Measurements from ENCODE around the gene SNRNP35. TPM values are rescaled to one million over a fixed set of nuclear protein-coding genes. Genes with fewer than 3 reads are reported as not detected.
A peak's percentile ranks its signal among the peaks of the same experiment; 100 is the strongest.
"Not testable (repeated sequence)": the region's sequence is repeated elsewhere in the genome, so short reads cannot be mapped to it uniquely, and the experiment has no call there.

SNRNP35 gene
- total RNA-seq, 1 donor from 2014 or later: 5.9 TPM

DNA sequence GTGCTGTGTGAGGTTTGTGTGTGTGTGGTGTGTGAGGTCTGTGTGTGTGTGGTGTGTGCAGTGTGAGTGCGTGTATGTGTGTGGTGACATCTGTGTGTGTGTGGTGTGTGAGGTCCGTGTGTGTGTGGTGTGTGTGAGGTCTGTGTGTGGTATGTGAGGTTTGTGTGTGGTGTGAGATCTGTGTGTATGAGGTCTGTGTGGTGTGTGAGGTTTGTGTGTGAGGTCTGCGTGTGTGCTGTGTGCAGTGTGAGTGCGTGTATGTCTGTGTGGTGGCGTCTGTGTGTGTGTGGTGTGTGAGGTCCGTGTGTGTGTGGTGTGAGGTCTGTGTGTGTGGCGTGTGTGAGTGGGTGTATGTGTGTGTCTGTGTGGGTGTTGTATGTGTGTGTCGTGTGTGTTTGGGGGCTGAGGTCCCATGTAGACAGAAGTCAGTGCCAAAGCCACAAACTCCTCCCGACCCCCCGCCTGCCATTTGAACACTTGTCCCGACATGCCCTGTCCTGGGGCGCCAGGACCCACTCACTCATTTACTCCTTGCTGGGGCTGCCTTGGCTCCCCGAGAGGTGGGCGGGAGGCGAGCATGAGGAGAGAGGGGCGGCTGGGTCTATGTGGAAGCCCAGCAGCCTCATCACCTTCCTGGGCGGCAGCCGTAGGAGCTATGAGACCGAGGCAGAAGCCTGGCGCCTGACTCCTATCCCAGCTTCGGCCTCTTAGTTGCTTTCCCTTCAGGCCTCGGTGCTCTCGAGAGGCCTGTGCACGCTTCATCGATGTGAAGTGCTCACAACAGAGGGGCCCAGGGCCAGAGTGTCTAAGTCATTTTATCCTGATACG lies 55.1 kb downstream of the SNRNP35 start:
- H3K27me3 ChIP-seq: no peaks in the 10 kb centered on the region
- TF ChIP-seq CTCF (IDR thresholded peaks at IDR 0.05): no peak
- H3K36me3 ChIP-seq: peaks cover 27 to 46% of the 10 kb centered on the region in 2 donors
- DNase-seq (ENCODE audit: low spot score in 2 of 2): no peak
- intact Hi-C loops (cut with DNase I): no loop called here
- H3K4me1 ChIP-seq: no peaks in the 10 kb centered on the region
- no peak overlapping the region for H3K27ac ChIP-seq
- H3K9me3 ChIP-seq: no peaks in the 10 kb centered on the region
- H3K4me3 ChIP-seq: no peak overlapping the region

GRCh38 chr12:123513805-123514204 lies 55.9 kb downstream of the SNRNP35 start:
- peaks cover 0 to 3% of the 10 kb centered on the region in 2 donors for H3K4me1 ChIP-seq
- no peak overlapping the region for H3K27ac ChIP-seq
- no peak for DNase-seq (ENCODE audit: low spot score in 2 of 2)
- no peak overlapping the region for H3K4me3 ChIP-seq
- intact Hi-C loops (cut with DNase I): no loop called here
- no peaks in the 10 kb centered on the region for H3K9me3 ChIP-seq
- TF ChIP-seq CTCF (IDR thresholded peaks at IDR 0.05): no peak
- H3K27me3 ChIP-seq: no peaks in the 10 kb centered on the region
- H3K36me3 ChIP-seq: peaks cover 29 to 49% of the 10 kb centered on the region in 2 donors

GRCh38 chr12:123514582-123515221 lies 56.8 kb downstream of the SNRNP35 start:
- intact Hi-C loops (cut with DNase I): loop anchor here (5.0 kb wide), 2 partner anchors 57 to 127 kb away; partner anchors contain the start of gene SNRNP35
- H3K27ac ChIP-seq; DNase-seq (ENCODE audit: low spot score in 2 of 2); H3K27me3 ChIP-seq; H3K4me3 ChIP-seq; H3K9me3 ChIP-seq; H3K4me1 ChIP-seq: not testable (repeated sequence)
- H3K36me3 ChIP-seq: peaks cover 26 to 49% of the 10 kb centered on the region in 2 donors

DNA sequence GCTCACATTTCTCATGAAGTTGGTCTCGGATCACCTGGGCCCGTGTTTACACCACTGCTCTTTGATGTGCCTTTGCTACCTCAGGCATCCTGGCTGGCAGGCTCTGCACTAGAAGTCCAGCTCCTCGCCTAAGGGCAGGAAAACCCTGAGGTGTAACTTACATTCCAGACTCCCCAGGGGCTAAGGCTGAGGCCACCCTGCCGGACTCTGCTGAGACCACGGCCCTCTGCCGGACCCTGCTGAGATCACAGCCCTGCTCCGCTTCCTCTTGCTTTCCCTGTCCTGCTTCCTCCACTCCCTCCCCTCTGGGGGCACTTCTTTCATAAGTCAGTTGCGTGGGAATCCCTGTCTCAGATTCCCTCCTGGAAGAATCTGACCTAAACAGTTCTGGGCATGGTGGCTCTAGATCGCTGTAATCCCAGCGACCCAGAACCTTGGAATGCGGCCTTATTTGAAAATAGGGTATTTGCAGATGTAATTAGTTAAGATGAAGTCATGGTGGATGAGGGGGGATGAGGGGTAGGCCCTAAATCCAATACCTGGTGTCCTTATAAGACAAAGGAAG lies 58.4 kb downstream of the SNRNP35 start:
- intact Hi-C loops (cut with DNase I): loop anchor here (5.0 kb wide), 2 partner anchors 59 to 129 kb away; partner anchors contain the start of gene SNRNP35
- no peak for DNase-seq (ENCODE audit: low spot score in 2 of 2)
- Histone ChIP-seq H3K27ac (peak overlapping the region in 1 of 2 donors; percentile 28), H3K27me3 (no peaks in the 10 kb centered on the region), H3K4me3 (no peak overlapping the region), H3K36me3 (peaks cover 25 to 56% of the 10 kb centered on the region in 2 donors), H3K9me3 (no peaks in the 10 kb centered on the region), H3K4me1 (peaks cover 6 to 15% of the 10 kb centered on the region in 2 donors)
- TF ChIP-seq CTCF (IDR thresholded peaks at IDR 0.05): no peak

Other genes with a start within 250 kb of the SNRNP35 start
- 21.6 TPM for gene MPHOSPH9, start 225.0 kb upstream of the SNRNP35 start, total RNA-seq
- 0.85 TPM for gene MTRFR, start 224.7 kb upstream of the SNRNP35 start, total RNA-seq
- 39.6 TPM for gene CDK2AP1, start 186.3 kb upstream of the SNRNP35 start, total RNA-seq
- 9.8 TPM for gene SBNO1, start 93.3 kb upstream of the SNRNP35 start, total RNA-seq
- gene KMT5A, start 74.0 kb upstream of the SNRNP35 start, total RNA-seq: 16.8 TPM
- 7.2 TPM for gene RILPL2, start 21.5 kb upstream of the SNRNP35 start, total RNA-seq
- gene RILPL1, start 75.6 kb downstream of the SNRNP35 start, total RNA-seq: 1.5 TPM
- gene TMED2, start 126.4 kb downstream of the SNRNP35 start, total RNA-seq: 103 TPM
- gene DDX55, start 144.0 kb downstream of the SNRNP35 start, total RNA-seq: 26.6 TPM
- gene EIF2B1, start 175.5 kb downstream of the SNRNP35 start, total RNA-seq: 72.2 TPM
- 12.0 TPM for gene GTF2H3, start 175.7 kb downstream of the SNRNP35 start, total RNA-seq
- gene TCTN2, start 213.0 kb downstream of the SNRNP35 start, total RNA-seq: 2.7 TPM